Measurements from ENCODE around the gene HIC1. TPM values are rescaled to one million over a fixed set of nuclear protein-coding genes. Genes with fewer than 3 reads are reported as not detected.
A peak's percentile ranks its signal among the peaks of the same experiment; 100 is the strongest.

HIC1 gene
- total RNA-seq, 4 donors from 2014 or later: 9.1 to 32.5 (median 14.7) TPM

DNA sequence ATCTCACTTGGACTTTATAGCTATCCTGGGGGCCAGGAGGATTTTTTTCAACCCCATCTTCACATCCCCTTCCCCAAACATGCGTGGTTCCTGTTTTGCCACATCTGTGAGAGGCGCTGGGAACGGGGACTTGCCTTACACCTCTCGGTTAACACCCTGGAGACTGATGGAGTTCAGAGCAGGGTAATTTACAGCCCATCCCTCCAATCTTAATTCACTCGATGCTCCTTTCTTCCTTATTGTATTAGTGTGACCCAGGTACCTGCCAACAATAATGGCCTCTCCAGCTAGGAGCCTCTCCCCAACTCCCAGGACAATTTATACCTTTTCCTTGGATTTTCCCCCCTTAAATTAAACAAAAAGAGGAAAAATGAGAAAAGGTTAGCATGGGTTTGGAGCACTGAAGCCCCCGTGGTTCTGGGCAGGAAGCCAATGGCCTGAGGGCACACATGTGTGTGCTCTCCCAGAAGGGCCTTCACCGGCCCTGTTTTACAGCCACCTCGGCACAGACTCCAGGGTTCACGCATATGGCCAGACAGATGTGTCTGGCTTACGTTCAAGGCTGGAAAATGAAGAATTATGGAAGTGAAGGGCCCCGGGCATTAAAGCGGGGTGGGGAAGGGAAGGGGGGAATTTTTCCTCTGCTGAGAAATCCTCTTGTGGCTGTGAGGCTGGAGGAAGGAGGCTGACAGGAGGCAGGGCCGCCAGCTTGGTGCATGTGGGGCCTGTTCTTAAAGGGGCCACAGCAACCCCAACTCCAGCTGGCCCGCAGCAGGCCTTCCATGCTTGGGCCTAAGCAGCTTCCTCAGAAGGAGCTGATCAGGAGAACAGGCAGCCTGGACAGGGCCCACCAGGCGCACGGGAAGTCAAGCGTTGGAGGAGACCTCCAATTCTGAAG is 21.4 kb downstream of the HIC1 start:
- intact Hi-C loops (cut with DNase I; ENCODE audit: low total_unique reads) (no loop called here), in situ Hi-C loops (cut with MboI; ENCODE audit: low pct_ligation_motif_present in 1 of 4, low pct_unique_long_range_greater_than_20kb in 1 of 4, low sequenced_read_pairs in 3 of 4) (no loop called here)
- peaks cover 0 to 31% (median 11%) of the 10 kb centered on the region in 4 donors for H3K4me1 ChIP-seq
- H3K9me3 ChIP-seq: no peaks in the 10 kb centered on the region
- TF ChIP-seq POLR2A (IDR thresholded peaks at IDR 0.05) (no peak), POLR2AphosphoS5 (IDR thresholded peaks at IDR 0.05) (no peak), EP300 (IDR thresholded peaks at IDR 0.05; ENCODE audit: low read depth) (no peak)
- TF ChIP-seq, protein P1, sequence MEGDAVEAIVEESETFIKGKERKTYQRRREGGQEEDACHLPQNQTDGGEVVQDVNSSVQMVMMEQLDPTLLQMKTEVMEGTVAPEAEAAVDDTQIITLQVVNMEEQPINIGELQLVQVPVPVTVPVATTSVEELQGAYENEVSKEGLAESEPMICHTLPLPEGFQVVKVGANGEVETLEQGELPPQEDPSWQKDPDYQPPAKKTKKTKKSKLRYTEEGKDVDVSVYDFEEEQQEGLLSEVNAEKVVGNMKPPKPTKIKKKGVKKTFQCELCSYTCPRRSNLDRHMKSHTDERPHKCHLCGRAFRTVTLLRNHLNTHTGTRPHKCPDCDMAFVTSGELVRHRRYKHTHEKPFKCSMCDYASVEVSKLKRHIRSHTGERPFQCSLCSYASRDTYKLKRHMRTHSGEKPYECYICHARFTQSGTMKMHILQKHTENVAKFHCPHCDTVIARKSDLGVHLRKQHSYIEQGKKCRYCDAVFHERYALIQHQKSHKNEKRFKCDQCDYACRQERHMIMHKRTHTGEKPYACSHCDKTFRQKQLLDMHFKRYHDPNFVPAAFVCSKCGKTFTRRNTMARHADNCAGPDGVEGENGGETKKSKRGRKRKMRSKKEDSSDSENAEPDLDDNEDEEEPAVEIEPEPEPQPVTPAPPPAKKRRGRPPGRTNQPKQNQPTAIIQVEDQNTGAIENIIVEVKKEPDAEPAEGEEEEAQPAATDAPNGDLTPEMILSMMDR (IDR thresholded peaks at IDR 0.05): no peak
- peak overlapping the region; percentile 45 to 78 (median 68) for H3K27ac ChIP-seq
- DNase-seq: no peak
- peaks cover 0 to 8% (median 2%) of the 10 kb centered on the region in 4 donors for H3K36me3 ChIP-seq
- no peak overlapping the region for H3K4me3 ChIP-seq
- 57 to 64% methylated on average over 3 to 17 of the region's 17 CpGs for WGBS, 2 donors (ENCODE audit: low coverage in 1 of 2)
- H3K27me3 ChIP-seq: no peaks in the 10 kb centered on the region

DNA sequence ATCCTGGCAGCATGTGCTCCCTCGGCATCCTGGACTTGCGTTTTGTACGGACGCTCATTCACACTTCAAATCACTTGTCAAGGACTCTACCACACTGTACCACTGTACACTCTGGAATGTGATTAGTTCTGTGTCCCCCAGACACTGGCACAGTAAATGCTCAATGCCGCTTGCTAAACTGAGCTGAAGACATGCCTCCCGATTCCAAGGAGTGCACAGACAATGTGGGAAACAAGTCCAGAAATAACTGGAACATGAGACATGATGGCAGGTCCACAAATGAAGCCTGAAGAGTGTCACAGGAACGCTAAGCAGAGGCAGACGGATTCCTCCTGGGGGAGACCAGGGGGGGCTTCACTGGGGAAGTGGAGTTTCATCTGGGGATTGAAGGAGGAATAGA is 22.1 kb downstream of the HIC1 start:
- DNase-seq: no peak
- H3K9me3 ChIP-seq: no peaks in the 10 kb centered on the region
- no peak overlapping the region for H3K4me3 ChIP-seq
- 71 to 80% methylated on average over 4 to 8 of the region's 8 CpGs for WGBS, 2 donors (ENCODE audit: low coverage in 1 of 2)
- in situ Hi-C loops (cut with MboI; ENCODE audit: low pct_ligation_motif_present in 1 of 4, low pct_unique_long_range_greater_than_20kb in 1 of 4, low sequenced_read_pairs in 3 of 4): no loop called here
- intact Hi-C loops (cut with DNase I; ENCODE audit: low total_unique reads): no loop called here
- peaks cover 0 to 8% (median 2%) of the 10 kb centered on the region in 4 donors for H3K36me3 ChIP-seq
- H3K27me3 ChIP-seq: no peaks in the 10 kb centered on the region
- H3K4me1 ChIP-seq: peaks cover 0 to 27% (median 8%) of the 10 kb centered on the region in 4 donors
- peak overlapping the region; percentile 45 to 78 (median 68) for H3K27ac ChIP-seq
- no peak for TF ChIP-seq POLR2A (IDR thresholded peaks at IDR 0.05)
- TF ChIP-seq POLR2AphosphoS5 (IDR thresholded peaks at IDR 0.05): no peak
- no peak for TF ChIP-seq EP300 (IDR thresholded peaks at IDR 0.05; ENCODE audit: low read depth)
- TF ChIP-seq, protein P1 (IDR thresholded peaks at IDR 0.05): no peak

DNA sequence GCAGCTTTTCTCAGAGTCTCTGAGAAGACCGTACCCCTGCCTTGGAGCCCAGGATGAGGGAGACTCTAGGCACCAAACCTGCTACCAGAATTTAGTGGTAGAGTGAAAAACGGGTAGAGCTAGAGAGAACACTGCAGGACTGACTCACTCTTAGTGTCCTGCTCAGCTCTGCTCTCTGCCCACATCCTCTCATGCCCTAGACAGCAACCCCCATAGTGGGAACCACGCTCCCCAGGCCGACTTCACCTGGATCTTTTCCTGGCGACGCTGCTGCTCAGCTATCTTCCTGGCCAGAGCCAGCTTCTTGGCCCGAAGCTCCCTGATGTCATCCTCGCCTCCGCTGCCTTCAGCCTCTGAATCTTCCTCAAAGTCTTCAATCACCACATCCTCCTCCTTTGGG is 26.7 kb downstream of the HIC1 start:
- Histone ChIP-seq H3K27ac (peak overlapping the region; percentile 89 to 91 (median 90)), H3K4me3 (no peak overlapping the region), H3K27me3 (no peaks in the 10 kb centered on the region), H3K36me3 (peaks cover 0 to 8% (median 2%) of the 10 kb centered on the region in 4 donors), H3K9me3 (no peaks in the 10 kb centered on the region), H3K4me1 (peaks cover 25 to 52% (median 34%) of the 10 kb centered on the region in 4 donors)
- DNase-seq: no peak
- intact Hi-C loops (cut with DNase I; ENCODE audit: low total_unique reads) (loop anchor here (10.0 kb wide), 1 partner anchor 93 kb away; no protein-coding TSS in a partner anchor), in situ Hi-C loops (cut with MboI; ENCODE audit: low pct_ligation_motif_present in 1 of 4, low pct_unique_long_range_greater_than_20kb in 1 of 4, low sequenced_read_pairs in 3 of 4) (no loop called here)
- WGBS, 2 donors (ENCODE audit: low coverage in 1 of 2): 77 to 92% methylated on average over 4 to 9 of the region's 9 CpGs
- TF ChIP-seq POLR2AphosphoS5 (IDR thresholded peaks at IDR 0.05): peak in 1 of 3 donors; percentile 9
- TF ChIP-seq, protein P1 (IDR thresholded peaks at IDR 0.05): no peak
- no peak for TF ChIP-seq POLR2A (IDR thresholded peaks at IDR 0.05)

DNA sequence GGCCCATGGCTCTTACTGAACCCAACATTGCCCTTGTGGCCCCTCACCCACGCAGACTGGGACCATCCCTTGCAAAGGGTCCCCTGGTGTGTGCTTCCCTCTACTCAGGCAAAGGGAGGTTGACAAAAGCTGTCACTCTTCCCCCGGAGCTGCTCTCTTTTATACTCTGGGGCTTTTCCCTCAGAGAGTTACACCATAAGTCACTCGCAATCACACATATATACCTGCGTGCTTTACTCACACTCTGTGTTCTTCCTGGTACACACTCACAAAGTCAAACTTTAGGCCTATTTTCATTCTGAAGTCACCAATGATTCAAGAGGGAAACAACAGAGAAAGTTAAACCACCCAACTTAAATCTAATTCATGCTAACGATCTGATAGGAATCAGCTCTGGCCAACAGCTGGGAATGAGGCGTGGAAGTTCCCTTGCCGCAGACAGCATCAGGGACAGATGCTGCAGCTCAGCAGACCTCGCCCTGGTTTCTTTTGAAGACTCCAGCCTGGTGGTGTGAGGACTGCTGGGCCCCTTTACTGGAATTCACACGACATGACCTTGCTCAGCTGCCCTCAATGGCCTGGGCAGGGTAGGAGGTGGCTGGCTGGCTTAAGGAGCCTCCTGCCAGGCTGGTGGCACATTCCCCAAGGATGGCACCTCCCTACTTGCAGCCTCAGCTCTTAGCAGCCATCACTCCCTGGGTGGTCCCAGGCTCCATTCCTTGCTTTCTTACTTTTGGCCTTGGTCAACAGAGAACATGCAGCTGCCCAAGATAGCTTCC is 27.3 kb downstream of the HIC1 start:
- Histone ChIP-seq H3K9me3 (no peaks in the 10 kb centered on the region), H3K27me3 (no peaks in the 10 kb centered on the region), H3K4me3 (no peak overlapping the region), H3K4me1 (peaks cover 26 to 55% (median 36%) of the 10 kb centered on the region in 4 donors), H3K36me3 (peaks cover 0 to 8% (median 2%) of the 10 kb centered on the region in 4 donors), H3K27ac (peak overlapping the region; percentile 89 to 91 (median 90))
- intact Hi-C loops (cut with DNase I; ENCODE audit: low total_unique reads) (loop anchor here (10.0 kb wide), 1 partner anchor 93 kb away; no protein-coding TSS in a partner anchor), in situ Hi-C loops (cut with MboI; ENCODE audit: low pct_ligation_motif_present in 1 of 4, low pct_unique_long_range_greater_than_20kb in 1 of 4, low sequenced_read_pairs in 3 of 4) (no loop called here)
- 63 to 74% methylated on average over 3 to 9 of the region's 9 CpGs for WGBS, 2 donors (ENCODE audit: low coverage in 1 of 2)
- DNase-seq: no peak
- TF ChIP-seq POLR2A (IDR thresholded peaks at IDR 0.05): no peak
- no peak for TF ChIP-seq POLR2AphosphoS5 (IDR thresholded peaks at IDR 0.05)
- TF ChIP-seq EP300 (IDR thresholded peaks at IDR 0.05; ENCODE audit: low read depth): no peak
- TF ChIP-seq, protein P1 (IDR thresholded peaks at IDR 0.05): no peak
